ENCODE data around the gene CPNE6. TPM values are rescaled to one million over a fixed set of nuclear protein-coding genes. Genes with fewer than 3 reads are reported as not detected.

The CPNE6 gene
- total RNA-seq, 1 donor from 2014 or later, result 0.20 TPM

Other genes starting within 250 kb of the CPNE6 start
- gene DHRS4, start 117.8 kb upstream of the CPNE6 start, total RNA-seq, result 23.5 TPM
- gene DHRS4L2, start 82.6 kb upstream of the CPNE6 start, total RNA-seq, result 8.7 TPM
- 0.69 TPM for gene CARMIL3, start 19.6 kb upstream of the CPNE6 start, total RNA-seq
- gene PCK2, start 22.7 kb downstream of the CPNE6 start, total RNA-seq, result 7.2 TPM
- 45.2 TPM for gene DCAF11, start 43.2 kb downstream of the CPNE6 start, total RNA-seq
- 0.69 TPM for gene NRL, start 43.4 kb downstream of the CPNE6 start, total RNA-seq
- 13.0 TPM for gene FITM1, start 59.1 kb downstream of the CPNE6 start, total RNA-seq
- gene PSME1, start 64.6 kb downstream of the CPNE6 start, total RNA-seq, result 59.7 TPM
- 6.8 TPM for gene EMC9, start 70.0 kb downstream of the CPNE6 start, total RNA-seq
- 62.5 TPM for gene PSME2, start 75.0 kb downstream of the CPNE6 start, total RNA-seq
- gene RNF31, start 75.9 kb downstream of the CPNE6 start, total RNA-seq, result 24.2 TPM
- 43.4 TPM for gene IRF9, start 89.7 kb downstream of the CPNE6 start, total RNA-seq
- gene REC8, start 100.5 kb downstream of the CPNE6 start, total RNA-seq, result 3.6 TPM
- gene IPO4, start 117.3 kb downstream of the CPNE6 start, total RNA-seq, result 22.8 TPM
- gene TM9SF1, start 123.9 kb downstream of the CPNE6 start, total RNA-seq, result 22.4 TPM
- gene TSSK4, start 134.1 kb downstream of the CPNE6 start, total RNA-seq, result not detected
- 30.1 TPM for gene CHMP4A, start 141.9 kb downstream of the CPNE6 start, total RNA-seq
- 9.5 TPM for gene MDP1, start 144.5 kb downstream of the CPNE6 start, total RNA-seq
- gene NEDD8, start 160.8 kb downstream of the CPNE6 start, total RNA-seq, result 73.5 TPM
- gene GMPR2, start 161.4 kb downstream of the CPNE6 start, total RNA-seq, result 39.9 TPM
- 36.2 TPM for gene TINF2, start 171.1 kb downstream of the CPNE6 start, total RNA-seq
- 26.1 TPM for gene TGM1, start 191.6 kb downstream of the CPNE6 start, total RNA-seq
- 13.2 TPM for gene RABGGTA, start 200.0 kb downstream of the CPNE6 start, total RNA-seq
- 17.9 TPM for gene DHRS1, start 228.2 kb downstream of the CPNE6 start, total RNA-seq
- gene NOP9, start 228.3 kb downstream of the CPNE6 start, total RNA-seq, result 14.8 TPM
- gene CIDEB, start 236.4 kb downstream of the CPNE6 start, total RNA-seq, result 7.9 TPM
- gene LTB4R2, start 238.6 kb downstream of the CPNE6 start, total RNA-seq, result 13.9 TPM
- gene LTB4R, start 239.9 kb downstream of the CPNE6 start, total RNA-seq, result 8.6 TPM